ENCODE results near the gene KLHL22. TPM values are rescaled to one million over a fixed set of nuclear protein-coding genes. Genes with fewer than 3 reads are reported as not detected.
A peak's percentile ranks its signal among the peaks of the same experiment; 100 is the strongest.

Gene KLHL22
- total and polyA plus RNA-seq, 4 donors, result 2.0 to 20.3 (median 8.7) TPM

GRCh38 chr22:20430720-20431510 is 64.7 kb downstream of the KLHL22 start:
- H3K4me3 ChIP-seq (ENCODE audit: low read depth in 1 of 3, low read length in 3 of 3), result peak overlapping the region in 2 of 3 donors; percentile 21 to 24
- H3K36me3 ChIP-seq (ENCODE audit: control insufficient read depth in 4 of 4, insufficient read depth in 3 of 4, low read depth in 1 of 4, low read length in 3 of 4), result no peaks in the 10 kb centered on the region
- H3K27ac ChIP-seq (ENCODE audit: low read depth in 1 of 2, low read length in 2 of 2), result no peak overlapping the region
- no peaks in the 10 kb centered on the region for H3K9me3 ChIP-seq (ENCODE audit: control insufficient read depth in 4 of 4, low read length in 3 of 4)
- peaks cover 10 to 27% (median 18%) of the 10 kb centered on the region in 4 donors for H3K4me1 ChIP-seq (ENCODE audit: control insufficient read depth in 4 of 4, insufficient read depth in 4 of 4, low read length in 3 of 4)
- DNase-seq (ENCODE audit: low spot score), result no peak
- H3K9ac ChIP-seq (ENCODE audit: low read depth in 1 of 2, low read length in 2 of 2), result no peak overlapping the region
- TF ChIP-seq HNF4G (IDR thresholded peaks at IDR 0.05) (no peak), CTCF (IDR thresholded peaks at IDR 0.05; ENCODE audit: low read depth, low read length, missing input control) (peak; percentile 23), RAD21 (IDR thresholded peaks at IDR 0.05) (peak in 1 of 2 donors; percentile 55), RXRA (IDR thresholded peaks at IDR 0.05) (no peak)
- 10% methylated on average over 94 of the region's 94 CpGs for WGBS
- peaks cover 0 to 8% (median 3%) of the 10 kb centered on the region in 4 donors for H3K27me3 ChIP-seq (ENCODE audit: control insufficient read depth in 4 of 4, insufficient read depth in 4 of 4, low read length in 3 of 4)

- H3K4me3 ChIP-seq (ENCODE audit: low read depth in 1 of 3, low read length in 3 of 3), result peak overlapping the region in 1 of 3 donors; percentile 24
- peaks cover 12 to 33% (median 22%) of the 10 kb centered on the region in 4 donors for H3K4me1 ChIP-seq (ENCODE audit: control insufficient read depth in 4 of 4, insufficient read depth in 4 of 4, low read length in 3 of 4)
- DNase-seq (ENCODE audit: low spot score), result no peak
- H3K9me3 ChIP-seq (ENCODE audit: control insufficient read depth in 4 of 4, low read length in 3 of 4), result no peaks in the 10 kb centered on the region
- no peaks in the 10 kb centered on the region for H3K36me3 ChIP-seq (ENCODE audit: control insufficient read depth in 4 of 4, insufficient read depth in 3 of 4, low read depth in 1 of 4, low read length in 3 of 4)
- no peak overlapping the region for H3K27ac ChIP-seq (ENCODE audit: low read depth in 1 of 2, low read length in 2 of 2)
- no peak for TF ChIP-seq FOXA1 (IDR thresholded peaks at IDR 0.05)
- TF ChIP-seq SP1 (IDR thresholded peaks at IDR 0.05), result no peak
- TF ChIP-seq HNF4A (conservative IDR thresholded peaks at IDR 0.05), result no peak
- no peak for TF ChIP-seq EGR1 (IDR thresholded peaks at IDR 0.05; ENCODE audit: low read depth in 2 of 2)
- TF ChIP-seq GABPA (IDR thresholded peaks at IDR 0.05 in 1 of 2, conservative IDR thresholded peaks at IDR 0.05 in 1 of 2), result no peak
- no peak for TF ChIP-seq RXRA (IDR thresholded peaks at IDR 0.05)
- no peak for TF ChIP-seq YY1 (IDR thresholded peaks at IDR 0.05)
- TF ChIP-seq NR2F2 (IDR thresholded peaks at IDR 0.05), result no peak
- TF ChIP-seq JUND (IDR thresholded peaks at IDR 0.05), result no peak
- no peak for TF ChIP-seq ATF3 (IDR thresholded peaks at IDR 0.05)
- H3K9ac ChIP-seq (ENCODE audit: low read depth in 1 of 2, low read length in 2 of 2), result no peak overlapping the region
- peaks cover 0 to 10% (median 3%) of the 10 kb centered on the region in 4 donors for H3K27me3 ChIP-seq (ENCODE audit: control insufficient read depth in 4 of 4, insufficient read depth in 4 of 4, low read length in 3 of 4)
- WGBS, result 24% methylated on average over 37 of the region's 37 CpGs
These were observed 65.4 kb downstream of the KLHL22 start for GRCh38 chr22:20430101-20430719.

GRCh38 chr22:20429254-20430100 is 66.1 kb downstream of the KLHL22 start:
- peak; percentile 82 for DNase-seq (ENCODE audit: low spot score)
- H3K36me3 ChIP-seq (ENCODE audit: control insufficient read depth in 4 of 4, insufficient read depth in 3 of 4, low read depth in 1 of 4, low read length in 3 of 4), result no peaks in the 10 kb centered on the region
- no peak overlapping the region for H3K9ac ChIP-seq (ENCODE audit: low read depth in 1 of 2, low read length in 2 of 2)
- no peak for TF ChIP-seq EGR1 (IDR thresholded peaks at IDR 0.05; ENCODE audit: low read depth in 2 of 2)
- TF ChIP-seq CTCF (IDR thresholded peaks at IDR 0.05; ENCODE audit: low read depth, low read length, missing input control), result no peak
- TF ChIP-seq RAD21 (IDR thresholded peaks at IDR 0.05), result no peak
- TF ChIP-seq JUND (IDR thresholded peaks at IDR 0.05), result no peak
- no peak for TF ChIP-seq GABPA (IDR thresholded peaks at IDR 0.05 in 1 of 2, conservative IDR thresholded peaks at IDR 0.05 in 1 of 2)
- no peak for TF ChIP-seq HNF4A (conservative IDR thresholded peaks at IDR 0.05)
- no peak for TF ChIP-seq HNF4G (IDR thresholded peaks at IDR 0.05)
- TF ChIP-seq NR2F2 (IDR thresholded peaks at IDR 0.05), result no peak
- TF ChIP-seq SP1 (IDR thresholded peaks at IDR 0.05), result no peak
- no peak for TF ChIP-seq FOXA1 (IDR thresholded peaks at IDR 0.05)
- H3K4me3 ChIP-seq (ENCODE audit: low read depth in 1 of 3, low read length in 3 of 3), result peak overlapping the region in 1 of 3 donors; percentile 41
- H3K27ac ChIP-seq (ENCODE audit: low read depth in 1 of 2, low read length in 2 of 2), result no peak overlapping the region
- H3K4me1 ChIP-seq (ENCODE audit: control insufficient read depth in 4 of 4, insufficient read depth in 4 of 4, low read length in 3 of 4), result peaks cover 12 to 34% (median 23%) of the 10 kb centered on the region in 4 donors
- H3K27me3 ChIP-seq (ENCODE audit: control insufficient read depth in 4 of 4, insufficient read depth in 4 of 4, low read length in 3 of 4), result peaks cover 0 to 10% (median 3%) of the 10 kb centered on the region in 4 donors
- 24% methylated on average over 75 of the region's 75 CpGs for WGBS
- no peaks in the 10 kb centered on the region for H3K9me3 ChIP-seq (ENCODE audit: control insufficient read depth in 4 of 4, low read length in 3 of 4)

Measured in liver (tissue), 9 donors.